ENCODE data around the gene POLR2C. TPM values are rescaled to one million over a fixed set of nuclear protein-coding genes. Genes with fewer than 3 reads are reported as not detected.

Gene POLR2C
- total and polyA plus RNA-seq, 2 of the 13 experiments (the other 11 are each of a cell fraction or from before 2014, with no cell fraction given) = 104 to 216 TPM

GRCh38 chr16:57485916-57486857 lies 23.7 kb downstream of the POLR2C start, which contains the start of gene DOK4 (continued):
- peak; percentile 50; the same call in 1 of the 2 replicates for TF ChIP-seq ZNF563 (CRISPR knock-in tag; IDR thresholded peaks at IDR 0.05)
- TF ChIP-seq KLF12 (CRISPR knock-in tag; IDR thresholded peaks at IDR 0.05; ENCODE audit: borderline replicate concordance) = peak; percentile 26; the same call in 1 of the 2 replicates
- peak; percentile 55; the same call in 1 of the 2 replicates for TF ChIP-seq HDAC1 (CRISPR knock-in tag; IDR thresholded peaks at IDR 0.05)
- no peak for TF ChIP-seq ADNP (CRISPR knock-in tag; IDR thresholded peaks at IDR 0.05)
- TF ChIP-seq ZNF850 (CRISPR knock-in tag; conservative IDR thresholded peaks at IDR 0.05) = no peak
- TF ChIP-seq ZNF354B (CRISPR knock-in tag; IDR thresholded peaks at IDR 0.05) = no peak
- no peak for TF ChIP-seq ZNF205 (CRISPR knock-in tag; IDR thresholded peaks at IDR 0.05)
- no peak for TF ChIP-seq SP1 (IDR thresholded peaks at IDR 0.05)
- TF ChIP-seq SP1 (CRISPR knock-in tag; IDR thresholded peaks at IDR 0.05) = peak; percentile 74
- no peak for TF ChIP-seq ZNF431 (CRISPR knock-in tag; IDR thresholded peaks at IDR 0.05; ENCODE audit: borderline replicate concordance, low read depth)
- 0 out of 2 replicates have a peak, but pooled peaks have one; percentile 19 for TF ChIP-seq RBFOX2 (IDR thresholded peaks at IDR 0.05; ENCODE audit: low read depth, low read length)
- TF ChIP-seq ZNF224 (CRISPR knock-in tag; IDR thresholded peaks at IDR 0.05) = no peak
- TF ChIP-seq ZNF891 (CRISPR knock-in tag; IDR thresholded peaks at IDR 0.05) = no peak
- 0 out of 2 replicates have a peak, but pooled peaks have one; percentile 30 for TF ChIP-seq ZNF136 (CRISPR knock-in tag; IDR thresholded peaks at IDR 0.05; ENCODE audit: low read depth)
- TF ChIP-seq NFYC (CRISPR knock-in tag; IDR thresholded peaks at IDR 0.05) = no peak
- 0 out of 2 replicates have a peak, but pooled peaks have one; percentile 43 for TF ChIP-seq ETS1 (CRISPR knock-in tag; IDR thresholded peaks at IDR 0.05)
- no peak for TF ChIP-seq U2AF1 (optimal IDR thresholded peaks at IDR 0.05; ENCODE audit: low read depth, low read length)
- no peak for TF ChIP-seq ZFAT (CRISPR knock-in tag; conservative IDR thresholded peaks at IDR 0.05)
- no peak for TF ChIP-seq PRDM4 (CRISPR knock-in tag; IDR thresholded peaks at IDR 0.05; ENCODE audit: borderline replicate concordance)
- peak; percentile 99 for TF ChIP-seq GZF1 (CRISPR knock-in tag; IDR thresholded peaks at IDR 0.05)
- TF ChIP-seq SRSF4 (IDR thresholded peaks at IDR 0.05; ENCODE audit: low read depth, low read length, poor library complexity, severe bottlenecking) = no peak
- TF ChIP-seq, protein P1, sequence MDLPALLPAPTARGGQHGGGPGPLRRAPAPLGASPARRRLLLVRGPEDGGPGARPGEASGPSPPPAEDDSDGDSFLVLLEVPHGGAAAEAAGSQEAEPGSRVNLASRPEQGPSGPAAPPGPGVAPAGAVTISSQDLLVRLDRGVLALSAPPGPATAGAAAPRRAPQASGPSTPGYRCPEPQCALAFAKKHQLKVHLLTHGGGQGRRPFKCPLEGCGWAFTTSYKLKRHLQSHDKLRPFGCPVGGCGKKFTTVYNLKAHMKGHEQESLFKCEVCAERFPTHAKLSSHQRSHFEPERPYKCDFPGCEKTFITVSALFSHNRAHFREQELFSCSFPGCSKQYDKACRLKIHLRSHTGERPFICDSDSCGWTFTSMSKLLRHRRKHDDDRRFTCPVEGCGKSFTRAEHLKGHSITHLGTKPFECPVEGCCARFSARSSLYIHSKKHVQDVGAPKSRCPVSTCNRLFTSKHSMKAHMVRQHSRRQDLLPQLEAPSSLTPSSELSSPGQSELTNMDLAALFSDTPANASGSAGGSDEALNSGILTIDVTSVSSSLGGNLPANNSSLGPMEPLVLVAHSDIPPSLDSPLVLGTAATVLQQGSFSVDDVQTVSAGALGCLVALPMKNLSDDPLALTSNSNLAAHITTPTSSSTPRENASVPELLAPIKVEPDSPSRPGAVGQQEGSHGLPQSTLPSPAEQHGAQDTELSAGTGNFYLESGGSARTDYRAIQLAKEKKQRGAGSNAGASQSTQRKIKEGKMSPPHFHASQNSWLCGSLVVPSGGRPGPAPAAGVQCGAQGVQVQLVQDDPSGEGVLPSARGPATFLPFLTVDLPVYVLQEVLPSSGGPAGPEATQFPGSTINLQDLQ (CRISPR knock-in tag; IDR thresholded peaks at IDR 0.05) = no peak
- 0 out of 2 replicates have a peak, but pooled peaks have one; percentile 29 for TF ChIP-seq ZNF703 (CRISPR knock-in tag; IDR thresholded peaks at IDR 0.05; ENCODE audit: borderline replicate concordance)
- TF ChIP-seq DPF2 (CRISPR knock-in tag; IDR thresholded peaks at IDR 0.05; ENCODE audit: borderline replicate concordance, low read depth) = 0 out of 2 replicates have a peak, but pooled peaks have one; percentile 37
